NCI-H146 treated with DMSO at 0.1 percent for 48 hours (cell line): Measurements from ENCODE around the gene CACNA2D3.
"Not testable (repeated sequence)": the region's sequence is repeated elsewhere in the genome, so short reads cannot be mapped to it uniquely, and the experiment has no call there.

ENCODE experiments used
- DNase-seq: peaks from one replicate; lab custom pipeline; 2025; ENCODE audit not compliant: unreplicated experiment; lab: John Stamatoyannopoulos, UW

CACNA2D3 gene

GRCh38 chr3:54122324-54123002 lies at the start of gene CACNA2D3:
TSS of gene CACNA2D3 (plus strand) at chr3:54122552.
- DNase-seq, result peak; percentile 54

DNA sequence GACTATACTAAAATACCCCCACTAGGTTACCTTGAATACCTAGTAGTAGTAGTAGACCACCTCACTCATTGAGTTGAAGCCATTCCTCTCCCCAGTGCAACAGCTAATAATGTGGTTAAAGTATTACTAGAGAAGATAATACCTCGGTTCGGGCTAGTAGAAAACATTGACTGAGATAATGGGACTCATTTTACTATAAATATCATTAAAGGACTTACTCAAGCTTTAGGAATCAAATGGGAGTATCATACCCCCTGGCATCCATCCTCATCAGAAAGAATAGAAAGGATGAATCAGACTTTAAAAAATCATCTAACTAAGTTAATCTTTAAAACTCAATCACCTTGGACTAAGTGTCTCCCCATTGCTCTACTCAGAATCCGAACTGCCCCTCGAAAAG lies 49.0 kb upstream of the CACNA2D3 start:
- no peak for DNase-seq

- DNase-seq, result no peak
Measured at GRCh38 chr3:54079314-54079713, 43.0 kb upstream of the CACNA2D3 start.

GRCh38 chr3:54079730-54080325 lies 42.5 kb upstream of the CACNA2D3 start:
- DNase-seq, result no peak

GRCh38 chr3:54083921-54084320 lies 38.4 kb upstream of the CACNA2D3 start:
- no peak for DNase-seq

DNA sequence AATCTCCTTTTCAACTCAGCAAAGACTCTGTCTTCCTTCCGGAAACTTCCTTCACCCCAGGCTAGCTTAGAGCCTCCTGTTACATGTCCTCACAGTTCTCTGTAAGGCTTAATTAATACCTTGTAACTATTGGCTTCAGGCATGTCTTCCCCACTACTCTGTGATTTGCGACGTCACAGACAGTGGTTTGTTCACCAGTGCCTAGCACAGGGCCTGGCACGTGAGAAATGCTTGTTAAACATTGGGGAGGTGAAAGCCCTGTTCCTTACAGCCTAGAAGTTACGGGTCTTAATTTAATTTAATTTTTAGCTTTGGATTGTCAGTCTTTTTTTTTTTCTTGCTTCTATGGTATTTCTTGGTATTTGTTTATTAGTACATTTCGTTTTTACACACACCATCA lies 36.4 kb upstream of the CACNA2D3 start:
- DNase-seq, result no peak

DNA sequence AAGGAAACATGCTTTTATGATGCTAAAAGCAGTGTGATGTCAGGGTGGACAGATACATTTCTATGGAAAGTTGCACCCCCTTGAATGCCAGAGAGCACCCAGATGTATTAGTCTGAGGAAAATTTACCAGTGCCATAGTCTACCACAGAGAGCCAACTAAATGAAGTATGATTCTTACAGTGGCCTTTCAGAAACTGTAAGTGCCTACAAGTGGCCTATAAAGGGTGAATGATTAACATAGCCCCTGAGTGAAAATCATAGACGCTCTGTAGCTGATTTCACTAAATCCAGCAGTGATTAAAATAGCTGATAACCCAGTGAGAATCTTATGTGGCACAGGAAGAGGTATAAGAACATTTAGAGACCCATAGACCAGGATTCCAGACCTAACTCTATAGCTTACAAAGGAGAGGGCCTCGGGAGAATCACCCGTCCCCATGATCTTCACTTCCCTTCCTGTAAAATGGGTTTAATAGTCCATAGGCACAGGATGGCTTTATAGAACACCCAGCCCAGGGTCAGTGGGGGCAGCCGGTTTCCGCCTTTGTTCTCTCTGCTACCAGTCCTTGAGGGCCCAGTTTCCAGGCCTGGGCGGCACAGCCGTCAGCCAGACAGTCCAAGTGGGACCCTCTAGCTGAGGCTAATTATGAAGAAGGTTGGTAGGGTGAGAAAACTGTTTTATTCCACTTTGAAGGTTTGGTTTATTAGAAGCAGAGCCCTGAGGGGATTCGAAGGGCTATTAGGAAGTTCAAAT lies 35.5 kb upstream of the CACNA2D3 start:
- DNase-seq, result no peak

DNA sequence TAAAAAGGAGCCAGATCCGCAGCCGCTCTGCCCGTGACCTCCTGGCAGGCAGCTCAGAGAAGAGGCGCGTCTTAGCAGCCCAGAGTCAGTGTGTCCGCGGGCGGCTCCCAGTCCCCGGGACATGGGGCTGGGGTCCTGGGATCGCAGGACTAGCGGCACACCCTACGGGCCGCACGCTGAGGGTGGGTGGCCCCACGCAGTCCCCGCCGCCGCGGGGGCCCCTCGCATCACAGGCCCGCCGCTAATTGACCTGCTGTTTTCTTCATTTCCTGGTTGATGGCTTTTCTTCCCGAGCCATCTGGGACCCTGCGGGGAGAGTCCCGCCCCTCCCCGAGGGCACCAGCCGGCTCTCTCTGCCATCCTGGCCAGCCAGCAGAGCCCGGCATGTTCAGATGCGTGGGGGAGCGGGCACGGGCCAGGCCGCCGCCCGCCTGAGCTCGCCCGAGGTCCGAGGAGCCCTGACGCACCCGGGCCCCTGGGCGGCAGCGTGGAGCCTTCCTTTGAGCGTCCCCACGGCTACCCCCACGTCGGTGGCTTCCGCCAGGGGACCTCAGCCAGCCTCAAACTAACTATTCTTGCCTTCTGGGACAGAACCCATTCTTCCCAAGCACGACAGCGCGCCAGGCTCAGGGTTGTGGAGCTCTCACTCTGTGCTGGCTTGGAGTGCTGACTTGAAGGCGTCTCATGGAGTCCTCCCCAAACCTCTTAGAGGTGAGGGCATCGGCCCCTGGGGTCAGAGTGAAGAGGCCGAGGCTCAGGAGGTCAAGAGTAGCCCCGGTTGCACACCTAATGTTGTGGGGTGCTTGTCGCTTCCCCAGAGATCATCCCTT lies 34.6 kb upstream of the CACNA2D3 start:
- DNase-seq, result no peak

DNA sequence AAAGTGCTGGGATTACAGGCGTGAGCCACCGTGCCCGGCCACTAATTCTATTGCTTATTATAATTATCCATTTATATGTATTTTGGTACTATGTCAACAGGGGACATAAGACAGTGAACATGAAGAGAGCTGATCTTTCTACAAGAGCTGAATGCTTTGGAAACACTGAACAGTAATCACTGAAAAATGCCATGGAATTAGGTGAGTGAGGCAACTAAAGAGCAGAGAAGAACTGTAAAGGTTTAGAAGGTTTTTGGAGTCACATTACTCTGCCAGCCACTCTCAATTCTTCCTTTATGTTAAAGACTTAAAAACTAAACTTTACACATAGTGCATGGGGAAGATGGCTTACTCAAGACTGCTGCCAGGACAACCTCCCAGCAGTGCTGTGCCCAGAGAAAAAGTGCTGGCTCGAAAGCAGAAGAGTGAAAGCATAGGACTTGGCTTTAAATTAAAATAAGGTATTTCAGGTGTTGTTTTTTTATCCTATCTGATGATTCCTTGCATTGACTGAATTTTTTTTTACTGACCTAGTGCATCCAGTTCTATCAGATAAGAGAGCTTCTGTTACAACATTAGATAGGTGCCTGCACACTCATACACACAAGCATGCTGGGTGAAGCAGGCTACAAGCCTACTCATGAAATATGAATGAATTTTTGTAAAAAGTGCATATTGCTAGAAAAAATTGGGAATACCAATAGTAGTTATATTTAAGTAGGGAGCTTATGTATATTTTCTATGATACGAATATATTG lies 28.7 kb upstream of the CACNA2D3 start:
- no peak for DNase-seq

GRCh38 chr3:54094926-54095325 lies 27.4 kb upstream of the CACNA2D3 start:
- DNase-seq, result no peak

- DNase-seq, result no peak
Measured at GRCh38 chr3:54099381-54099780, 23.0 kb upstream of the CACNA2D3 start.

- DNase-seq, result no peak
Measured at GRCh38 chr3:54104084-54104483, 18.3 kb upstream of the CACNA2D3 start.

DNA sequence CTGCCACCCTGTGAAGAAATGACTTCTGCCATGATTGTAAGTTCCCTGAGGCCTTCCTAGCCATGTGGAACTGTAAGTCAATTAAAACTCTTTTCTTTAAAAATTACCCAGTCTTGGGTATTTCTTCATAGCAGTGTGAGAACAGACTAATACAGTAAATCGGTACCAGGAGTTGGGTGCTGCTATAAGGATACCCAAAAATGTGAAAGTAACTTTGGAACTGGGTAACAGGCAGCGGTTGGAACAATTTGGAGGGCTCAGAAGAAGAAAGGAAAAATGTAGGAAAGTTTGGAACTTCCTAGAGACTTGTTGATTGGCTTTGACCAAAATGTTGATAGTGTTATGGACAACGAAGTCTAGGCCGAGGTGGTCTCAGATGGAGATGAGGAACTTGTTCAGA lies 6.2 kb upstream of the CACNA2D3 start:
- DNase-seq, result not testable (repeated sequence)

DNA sequence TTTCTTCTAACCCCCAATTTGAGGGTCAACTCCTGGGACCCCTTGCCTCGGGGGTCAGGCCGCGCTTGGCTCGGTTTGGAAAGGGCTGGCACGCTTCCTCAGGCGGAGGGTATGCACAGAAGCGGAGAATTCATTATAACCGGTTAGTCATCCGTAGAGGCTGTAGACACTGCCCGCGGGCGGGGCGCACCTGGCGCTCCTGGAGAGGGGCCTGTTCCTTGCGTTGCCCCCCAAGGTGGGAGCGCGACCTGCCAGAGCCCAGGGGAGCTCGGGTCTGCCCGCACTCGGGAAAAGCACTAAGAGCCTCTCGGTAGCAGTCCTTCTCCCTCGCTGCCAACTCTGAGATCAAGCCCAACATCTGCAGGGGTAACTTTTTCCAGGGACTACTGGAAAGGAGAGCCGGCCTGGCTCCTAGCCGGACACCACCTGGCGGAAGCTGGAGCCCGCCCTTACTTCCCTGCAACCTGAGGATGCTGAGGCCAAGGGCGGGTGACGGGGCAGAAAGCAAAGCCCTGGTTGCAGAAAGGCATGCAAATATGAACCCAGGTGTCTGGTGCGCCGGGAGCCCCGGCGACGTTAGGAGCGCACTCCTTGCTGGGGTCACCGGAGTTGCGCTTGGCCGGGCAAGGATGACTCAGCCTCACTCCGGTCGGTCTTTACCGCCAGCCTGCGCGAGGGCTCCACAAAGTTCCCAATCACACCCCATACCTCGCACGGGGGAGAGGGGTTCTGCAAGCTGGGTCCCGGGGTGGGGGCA lies 1.5 kb upstream of the CACNA2D3 start:
- DNase-seq, result peak; percentile 32

DNA sequence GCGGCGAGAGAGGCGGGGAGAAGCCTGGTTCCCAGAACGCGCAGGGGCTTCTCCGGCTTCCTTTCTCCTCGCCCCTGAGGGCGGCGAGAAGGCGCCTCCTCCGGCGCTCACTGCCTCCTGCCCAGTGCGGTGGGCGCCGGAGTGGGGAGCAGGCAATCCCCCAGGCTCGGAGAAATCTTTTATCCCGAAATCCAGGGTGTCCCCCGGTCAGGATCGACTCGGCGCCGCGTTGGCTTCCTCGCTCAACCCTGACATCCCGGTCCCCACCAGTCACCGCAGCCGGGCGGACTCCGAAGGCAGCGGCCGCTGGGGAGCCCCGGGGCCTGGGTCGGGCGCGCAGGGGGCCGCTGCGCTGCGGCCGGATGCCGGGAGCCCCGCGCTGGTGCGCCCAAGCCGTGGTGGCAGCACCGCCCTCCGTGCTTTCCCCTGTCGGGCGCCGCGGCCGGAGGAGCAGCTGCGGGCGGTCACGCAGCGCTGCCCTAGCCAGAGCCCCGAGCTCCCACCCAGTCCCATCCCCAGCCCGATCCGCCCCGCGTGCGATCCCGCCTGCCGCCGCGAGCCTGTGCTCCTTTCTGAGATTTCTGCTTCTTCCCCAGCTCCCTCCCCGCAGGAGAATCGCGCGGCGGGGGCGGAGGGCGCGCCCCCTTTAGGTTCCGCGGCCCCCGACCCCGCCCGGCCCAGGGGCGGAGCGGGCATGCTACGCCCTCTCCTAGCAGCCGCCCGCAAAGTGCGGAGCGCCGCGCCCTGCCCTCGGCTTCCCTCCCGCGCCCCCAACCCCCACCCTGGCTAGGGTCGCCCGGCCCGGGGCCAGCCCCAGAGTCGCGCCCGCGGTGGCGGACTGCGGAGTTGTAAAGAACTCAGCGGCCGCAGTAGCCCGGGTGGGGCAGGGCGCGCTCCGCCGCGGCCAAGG lies 683 bp upstream of the CACNA2D3 start:
- DNase-seq, result peak; percentile 54

- peak; percentile 25 for DNase-seq
Measured at GRCh38 chr3:54123003-54123775, 837 bp downstream of the CACNA2D3 start.

DNA sequence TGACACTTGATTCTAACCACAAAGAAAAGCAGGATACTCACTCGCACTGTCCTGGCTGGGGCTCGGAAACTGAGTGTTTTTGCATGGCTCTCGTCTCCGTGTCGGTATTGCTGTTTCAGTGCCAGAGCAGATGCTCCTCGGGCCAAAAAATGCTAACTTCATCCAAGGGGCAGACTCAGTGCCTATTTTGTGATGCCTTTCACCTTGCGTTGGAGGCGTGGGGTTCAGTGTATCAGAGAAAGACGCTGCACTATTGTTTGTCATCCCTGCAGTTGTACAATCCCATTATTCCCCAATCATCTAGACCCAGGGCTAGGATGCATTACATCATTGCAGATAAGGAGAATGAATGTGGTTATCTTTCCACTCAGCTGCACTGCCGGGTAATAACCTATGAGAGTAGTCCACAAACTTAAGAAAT lies 1.4 kb downstream of the CACNA2D3 start:
- peak; percentile 29 for DNase-seq

DNA sequence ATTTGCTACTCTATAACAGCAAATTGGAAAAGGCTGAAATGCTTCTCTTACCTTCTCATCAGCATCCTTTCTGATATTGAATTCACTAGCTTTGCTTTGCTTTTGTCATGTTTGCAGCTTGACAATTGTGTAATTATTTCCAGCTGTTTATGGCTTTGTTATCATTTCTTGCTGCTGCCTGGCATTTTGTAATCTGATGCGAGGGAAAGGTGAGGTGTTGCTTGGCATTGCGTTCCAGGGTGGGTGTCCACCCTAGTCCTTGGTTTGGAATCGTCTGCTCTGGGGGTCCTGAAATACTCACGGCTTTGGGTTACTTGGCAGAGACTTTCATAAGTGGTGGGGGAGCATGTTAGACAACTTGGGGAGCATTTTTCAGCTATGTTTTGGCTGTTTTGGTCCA lies 2.9 kb downstream of the CACNA2D3 start:
- DNase-seq, result peak; percentile 10
